Type B pancreatic cell (in vitro differentiated cells): ENCODE measurements around the gene TMTC2. TPM values are rescaled to one million over a fixed set of nuclear protein-coding genes. Genes with fewer than 3 reads are reported as not detected.

ENCODE experiments used
- DNase-seq: peaks from one replicate; pipeline ENCODE4 v3.0.0; 2021; ENCODE audit warnings: mixed read lengths; ENCODE audit not compliant: unreplicated experiment; ENCODE audit errors: extremely low spot score
- H3K27ac Mint-ChIP-seq: 2 replicates; pipeline ENCODE4 v1.8.0; 2021; ENCODE audit warnings: mild to moderate bottlenecking, mixed read lengths
- H3K27me3 Mint-ChIP-seq: 2 replicates; pipeline ENCODE4 v1.8.0; 2021; ENCODE audit warnings: mixed read lengths
- H3K36me3 Mint-ChIP-seq: 2 replicates; pipeline ENCODE4 v1.8.0; 2021; ENCODE audit warnings: mixed read lengths
- H3K4me1 Mint-ChIP-seq: one replicate; pipeline ENCODE4 v1.8.0; 2021; ENCODE audit warnings: mixed read lengths; ENCODE audit not compliant: unreplicated experiment
- H3K4me3 Mint-ChIP-seq: 2 replicates; pipeline ENCODE4 v1.8.0; 2021; ENCODE audit warnings: mild to moderate bottlenecking, mixed read lengths
- H3K9me3 Mint-ChIP-seq: 2 replicates; pipeline ENCODE4 v1.8.0; 2021; ENCODE audit warnings: mixed read lengths
- CTCF ChIP-seq: fragments of 200-600 bp; sonication (generic); conservative IDR thresholded peaks from 2 replicates; pipeline ENCODE4 v1.5.0; 2021; ENCODE audit warnings: antibody characterized with exemption, mild to moderate bottlenecking
- total RNA-seq: library from RNA; stranded (reverse); gene quantifications from 2 replicates; pipeline ENCODE4 v1.2.1, GENCODE V29; 2021; ENCODE audit warnings: low replicate concordance

The TMTC2 gene
- total RNA-seq, 1 donor from 2014 or later = 31.0 TPM

GRCh38 chr12:82781309-82781997 is 94.7 kb downstream of the TMTC2 start:
- no peak for DNase-seq
- H3K36me3 Mint-ChIP-seq = peaks cover 4% of the 10 kb centered on the region
- H3K27me3 Mint-ChIP-seq = no peaks in the 10 kb centered on the region
- no peak overlapping the region for H3K27ac Mint-ChIP-seq
- H3K9me3 Mint-ChIP-seq = no peaks in the 10 kb centered on the region
- H3K4me3 Mint-ChIP-seq = no peak overlapping the region
- no peak for TF ChIP-seq CTCF
- peaks cover 20% of the 10 kb centered on the region for H3K4me1 Mint-ChIP-seq

GRCh38 chr12:82783435-82783834 is 96.7 kb downstream of the TMTC2 start:
- Mint-ChIP-seq H3K27me3 (no peaks in the 10 kb centered on the region), H3K27ac (no peak overlapping the region), H3K4me1 (peaks cover 20% of the 10 kb centered on the region), H3K4me3 (no peak overlapping the region), H3K36me3 (peaks cover 4% of the 10 kb centered on the region), H3K9me3 (no peaks in the 10 kb centered on the region)
- no peak for TF ChIP-seq CTCF
- no peak for DNase-seq

- H3K36me3 Mint-ChIP-seq = peaks cover 7% of the 10 kb centered on the region
- no peak for TF ChIP-seq CTCF
- no peaks in the 10 kb centered on the region for H3K9me3 Mint-ChIP-seq
- peaks cover 11% of the 10 kb centered on the region for H3K4me1 Mint-ChIP-seq
- H3K27ac Mint-ChIP-seq = no peak overlapping the region
- no peak for DNase-seq
- no peaks in the 10 kb centered on the region for H3K27me3 Mint-ChIP-seq
- no peak overlapping the region for H3K4me3 Mint-ChIP-seq
These were observed 100.3 kb downstream of the TMTC2 start for GRCh38 chr12:82787016-82787415.

GRCh38 chr12:82788594-82788993 is 101.9 kb downstream of the TMTC2 start:
- Mint-ChIP-seq H3K36me3 (peaks cover 7% of the 10 kb centered on the region), H3K27me3 (no peaks in the 10 kb centered on the region), H3K4me3 (no peak overlapping the region), H3K4me1 (peaks cover 8% of the 10 kb centered on the region), H3K27ac (no peak overlapping the region), H3K9me3 (no peaks in the 10 kb centered on the region)
- TF ChIP-seq CTCF = no peak
- DNase-seq = no peak

GRCh38 chr12:82789674-82790073 is 103.0 kb downstream of the TMTC2 start:
- no peak for TF ChIP-seq CTCF

More at GRCh38 chr12:82789674-82790073, 103.0 kb downstream of the TMTC2 start:
- DNase-seq = no peak
- Mint-ChIP-seq H3K9me3 (no peaks in the 10 kb centered on the region), H3K4me1 (peaks cover 6% of the 10 kb centered on the region), H3K27me3 (no peaks in the 10 kb centered on the region), H3K27ac (no peak overlapping the region), H3K36me3 (peaks cover 12% of the 10 kb centered on the region), H3K4me3 (no peak overlapping the region)
